Measurements from ENCODE around the gene EFHC1.

EFHC1 gene

DNA sequence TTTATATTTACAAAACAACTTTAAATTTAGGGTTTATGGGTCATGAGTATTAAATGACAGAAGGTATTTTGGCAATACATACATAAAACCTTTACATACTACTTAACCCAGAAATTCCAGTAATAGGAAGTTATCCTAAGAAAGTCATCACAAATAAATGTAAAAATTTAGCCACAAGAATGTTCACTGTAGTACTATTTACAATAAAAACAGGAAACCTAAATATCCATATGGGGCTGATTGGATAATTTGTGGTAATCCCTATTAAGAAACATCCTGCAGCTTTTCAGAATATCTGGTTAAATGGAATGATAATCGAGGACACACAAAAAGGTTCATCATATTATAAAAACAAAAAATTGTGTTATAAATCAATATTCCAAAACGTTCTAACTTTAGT is 112.3 kb downstream of the EFHC1 start:
- Histone ChIP-seq H3K4me3 (ENCODE audit: low read depth in 1 of 5, low read length in 5 of 5) (no peak overlapping the region), H3K9ac (ENCODE audit: low read length in 5 of 5) (no peak overlapping the region), H3K36me3 (ENCODE audit: control insufficient read depth in 5 of 5, insufficient read depth in 5 of 5, low read length in 5 of 5) (peaks cover 0 to 23% (median 18%) of the 10 kb centered on the region in 5 donors), H3K9me3 (ENCODE audit: control insufficient read depth in 5 of 5, low read length in 5 of 5) (no peaks in the 10 kb centered on the region), H3K4me1 (ENCODE audit: control insufficient read depth in 5 of 5, insufficient read depth in 5 of 5, low read length in 5 of 5) (peaks cover 5 to 14% (median 9%) of the 10 kb centered on the region in 5 donors), H3K27me3 (ENCODE audit: control insufficient read depth in 5 of 5, insufficient read depth in 4 of 5, low read length in 5 of 5) (no peaks in the 10 kb centered on the region), H3K27ac (ENCODE audit: low read depth, low read length) (no peak overlapping the region)

DNA sequence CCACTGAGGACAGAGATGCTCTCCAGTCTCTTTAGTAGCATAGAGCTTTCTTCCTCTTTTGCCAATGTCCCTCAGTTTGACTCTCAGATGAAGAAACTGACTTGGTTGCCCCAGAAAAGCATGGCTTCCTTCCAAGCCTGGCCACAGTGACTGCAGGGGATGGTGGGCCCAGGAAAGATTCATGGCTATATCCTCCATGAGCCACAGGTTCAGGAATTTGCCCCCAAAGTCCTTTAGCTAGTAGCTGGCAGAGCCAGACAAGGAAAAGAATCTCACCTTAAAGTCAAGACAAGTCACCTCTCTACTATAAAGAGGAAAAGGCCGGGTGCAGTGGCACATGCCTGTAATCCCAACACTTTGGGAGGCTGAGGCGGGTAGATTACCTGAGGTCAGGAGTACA is 113.3 kb downstream of the EFHC1 start:
- H3K9ac ChIP-seq (ENCODE audit: low read length in 5 of 5), result no peak overlapping the region
- no peaks in the 10 kb centered on the region for H3K9me3 ChIP-seq (ENCODE audit: control insufficient read depth in 5 of 5, low read length in 5 of 5)
- no peak overlapping the region for H3K27ac ChIP-seq (ENCODE audit: low read depth, low read length)
- peaks cover 0 to 23% (median 18%) of the 10 kb centered on the region in 5 donors for H3K36me3 ChIP-seq (ENCODE audit: control insufficient read depth in 5 of 5, insufficient read depth in 5 of 5, low read length in 5 of 5)
- no peak overlapping the region for H3K4me3 ChIP-seq (ENCODE audit: low read depth in 1 of 5, low read length in 5 of 5)
- peaks cover 5 to 24% (median 19%) of the 10 kb centered on the region in 5 donors for H3K4me1 ChIP-seq (ENCODE audit: control insufficient read depth in 5 of 5, insufficient read depth in 5 of 5, low read length in 5 of 5)
- no peaks in the 10 kb centered on the region for H3K27me3 ChIP-seq (ENCODE audit: control insufficient read depth in 5 of 5, insufficient read depth in 4 of 5, low read length in 5 of 5)

DNA sequence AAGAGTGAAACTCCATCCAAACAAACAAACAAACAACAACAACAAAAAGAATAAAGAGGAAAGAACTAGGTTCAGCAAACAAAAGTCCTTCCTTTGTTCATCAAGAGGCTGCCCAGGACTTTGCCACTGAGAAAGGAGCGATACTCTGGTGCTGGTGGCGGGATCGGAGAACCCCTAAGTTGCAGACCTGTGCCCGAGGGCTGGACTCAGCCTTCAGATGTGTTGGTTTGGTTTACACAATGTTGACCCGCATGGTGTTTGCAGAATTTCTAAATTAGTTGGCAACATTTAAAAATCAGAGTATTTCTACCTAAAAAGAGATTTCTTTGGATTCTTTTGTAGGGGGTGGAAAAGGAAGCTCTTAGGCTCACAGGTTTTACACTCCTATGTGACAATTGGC is 114.2 kb downstream of the EFHC1 start:
- peaks cover 0 to 23% (median 18%) of the 10 kb centered on the region in 5 donors for H3K36me3 ChIP-seq (ENCODE audit: control insufficient read depth in 5 of 5, insufficient read depth in 5 of 5, low read length in 5 of 5)
- no peak overlapping the region for H3K9ac ChIP-seq (ENCODE audit: low read length in 5 of 5)
- H3K27me3 ChIP-seq (ENCODE audit: control insufficient read depth in 5 of 5, insufficient read depth in 4 of 5, low read length in 5 of 5), result no peaks in the 10 kb centered on the region
- peaks cover 5 to 31% (median 27%) of the 10 kb centered on the region in 5 donors for H3K4me1 ChIP-seq (ENCODE audit: control insufficient read depth in 5 of 5, insufficient read depth in 5 of 5, low read length in 5 of 5)
- no peak overlapping the region for H3K27ac ChIP-seq (ENCODE audit: low read depth, low read length)
- no peaks in the 10 kb centered on the region for H3K9me3 ChIP-seq (ENCODE audit: control insufficient read depth in 5 of 5, low read length in 5 of 5)
- no peak overlapping the region for H3K4me3 ChIP-seq (ENCODE audit: low read depth in 1 of 5, low read length in 5 of 5)

DNA sequence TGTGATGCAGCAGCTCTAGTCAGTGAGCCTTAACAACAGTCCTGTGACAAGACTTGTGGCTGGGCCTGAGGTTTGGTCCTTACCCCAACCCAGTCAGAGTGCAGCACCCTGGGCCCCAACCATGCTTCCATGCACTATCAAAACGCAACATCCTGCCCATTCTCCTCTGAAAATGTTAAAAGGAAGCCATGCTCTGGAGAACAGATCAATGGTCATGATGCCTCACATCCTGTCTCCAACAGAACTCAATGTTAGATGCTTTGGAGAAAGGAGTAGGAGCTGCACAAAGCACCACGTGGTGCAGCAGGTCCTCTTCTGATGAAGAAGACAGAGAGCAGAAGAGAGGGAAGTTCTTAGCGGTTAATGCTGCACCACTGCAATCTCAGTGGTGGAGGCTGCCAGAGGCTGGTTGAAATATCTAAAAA is 114.8 kb downstream of the EFHC1 start:
- Histone ChIP-seq H3K9ac (ENCODE audit: low read length in 5 of 5) (no peak overlapping the region), H3K4me3 (ENCODE audit: low read depth in 1 of 5, low read length in 5 of 5) (no peak overlapping the region), H3K36me3 (ENCODE audit: control insufficient read depth in 5 of 5, insufficient read depth in 5 of 5, low read length in 5 of 5) (peaks cover 0 to 23% (median 18%) of the 10 kb centered on the region in 5 donors), H3K4me1 (ENCODE audit: control insufficient read depth in 5 of 5, insufficient read depth in 5 of 5, low read length in 5 of 5) (peaks cover 5 to 35% (median 30%) of the 10 kb centered on the region in 5 donors), H3K27ac (ENCODE audit: low read depth, low read length) (no peak overlapping the region), H3K9me3 (ENCODE audit: control insufficient read depth in 5 of 5, low read length in 5 of 5) (no peaks in the 10 kb centered on the region), H3K27me3 (ENCODE audit: control insufficient read depth in 5 of 5, insufficient read depth in 4 of 5, low read length in 5 of 5) (no peaks in the 10 kb centered on the region)

DNA sequence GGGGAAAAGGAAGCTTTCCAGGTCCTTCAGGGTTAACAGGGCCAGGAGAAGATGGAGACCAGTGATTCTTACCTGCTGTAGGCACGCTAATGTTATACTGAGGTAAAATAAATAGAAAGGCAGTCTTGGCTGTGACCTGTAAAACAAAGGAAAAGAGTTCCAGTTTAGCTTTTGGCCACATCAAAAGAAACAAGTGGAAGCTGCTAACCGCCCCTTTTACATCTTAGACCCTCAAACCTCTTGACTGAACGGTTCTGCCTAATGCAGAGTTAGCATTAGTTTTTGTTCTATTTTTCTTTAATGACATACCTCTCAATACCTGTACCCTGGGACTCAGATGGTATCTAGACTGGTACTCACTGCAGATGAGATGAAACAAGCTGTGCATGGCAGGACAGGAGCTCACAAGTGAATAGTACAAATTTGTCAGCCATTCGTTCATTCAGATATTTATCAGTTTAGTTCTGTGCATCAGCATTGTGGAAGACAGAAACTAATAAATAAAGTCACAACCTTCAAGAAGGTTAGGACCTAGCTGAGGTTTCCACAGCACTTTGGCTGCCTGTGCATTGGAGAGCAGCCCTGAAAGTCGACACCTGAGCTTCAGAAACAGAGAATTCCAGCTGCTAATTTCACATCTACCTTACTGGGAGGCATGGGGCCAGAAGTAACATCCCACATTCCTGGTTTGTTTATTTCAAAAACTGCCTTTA is 115.7 kb downstream of the EFHC1 start:
- Histone ChIP-seq H3K9me3 (ENCODE audit: control insufficient read depth in 5 of 5, low read length in 5 of 5) (no peaks in the 10 kb centered on the region), H3K27ac (ENCODE audit: low read depth, low read length) (no peak overlapping the region), H3K9ac (ENCODE audit: low read length in 5 of 5) (no peak overlapping the region), H3K4me1 (ENCODE audit: control insufficient read depth in 5 of 5, insufficient read depth in 5 of 5, low read length in 5 of 5) (peaks cover 5 to 41% (median 36%) of the 10 kb centered on the region in 5 donors), H3K27me3 (ENCODE audit: control insufficient read depth in 5 of 5, insufficient read depth in 4 of 5, low read length in 5 of 5) (no peaks in the 10 kb centered on the region), H3K36me3 (ENCODE audit: control insufficient read depth in 5 of 5, insufficient read depth in 5 of 5, low read length in 5 of 5) (peaks cover 0 to 23% (median 15%) of the 10 kb centered on the region in 5 donors), H3K4me3 (ENCODE audit: low read depth in 1 of 5, low read length in 5 of 5) (no peak overlapping the region)

DNA sequence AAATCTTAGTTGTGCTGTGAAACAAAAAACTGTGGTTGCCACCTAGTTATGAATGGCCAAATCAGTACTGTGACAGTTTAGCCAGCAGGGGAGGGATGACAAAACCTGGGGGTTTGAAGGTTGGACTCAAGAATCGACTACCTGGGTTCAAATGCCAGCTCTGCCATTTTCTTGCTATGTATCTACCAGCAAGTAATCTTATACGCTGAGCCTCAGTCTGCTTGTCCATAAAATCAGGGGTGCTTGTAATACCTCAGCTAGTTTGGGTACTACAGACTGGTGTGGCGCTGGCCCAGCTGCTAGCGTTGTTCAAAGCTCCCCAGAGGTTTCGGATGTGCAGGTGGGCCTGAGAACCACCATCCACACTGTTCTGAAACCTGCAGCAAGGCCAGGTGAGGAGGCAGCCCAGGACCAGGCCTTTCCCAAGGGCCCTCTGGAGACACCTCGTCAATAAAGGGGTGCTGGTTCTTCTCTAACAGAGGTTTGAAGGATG is 116.3 kb downstream of the EFHC1 start:
- H3K36me3 ChIP-seq (ENCODE audit: control insufficient read depth in 5 of 5, insufficient read depth in 5 of 5, low read length in 5 of 5), result peaks cover 0 to 23% (median 15%) of the 10 kb centered on the region in 5 donors
- no peaks in the 10 kb centered on the region for H3K27me3 ChIP-seq (ENCODE audit: control insufficient read depth in 5 of 5, insufficient read depth in 4 of 5, low read length in 5 of 5)
- no peak overlapping the region for H3K9ac ChIP-seq (ENCODE audit: low read length in 5 of 5)
- no peaks in the 10 kb centered on the region for H3K9me3 ChIP-seq (ENCODE audit: control insufficient read depth in 5 of 5, low read length in 5 of 5)
- H3K4me3 ChIP-seq (ENCODE audit: low read depth in 1 of 5, low read length in 5 of 5), result no peak overlapping the region
- peaks cover 5 to 41% (median 36%) of the 10 kb centered on the region in 5 donors for H3K4me1 ChIP-seq (ENCODE audit: control insufficient read depth in 5 of 5, insufficient read depth in 5 of 5, low read length in 5 of 5)
- no peak overlapping the region for H3K27ac ChIP-seq (ENCODE audit: low read depth, low read length)

DNA sequence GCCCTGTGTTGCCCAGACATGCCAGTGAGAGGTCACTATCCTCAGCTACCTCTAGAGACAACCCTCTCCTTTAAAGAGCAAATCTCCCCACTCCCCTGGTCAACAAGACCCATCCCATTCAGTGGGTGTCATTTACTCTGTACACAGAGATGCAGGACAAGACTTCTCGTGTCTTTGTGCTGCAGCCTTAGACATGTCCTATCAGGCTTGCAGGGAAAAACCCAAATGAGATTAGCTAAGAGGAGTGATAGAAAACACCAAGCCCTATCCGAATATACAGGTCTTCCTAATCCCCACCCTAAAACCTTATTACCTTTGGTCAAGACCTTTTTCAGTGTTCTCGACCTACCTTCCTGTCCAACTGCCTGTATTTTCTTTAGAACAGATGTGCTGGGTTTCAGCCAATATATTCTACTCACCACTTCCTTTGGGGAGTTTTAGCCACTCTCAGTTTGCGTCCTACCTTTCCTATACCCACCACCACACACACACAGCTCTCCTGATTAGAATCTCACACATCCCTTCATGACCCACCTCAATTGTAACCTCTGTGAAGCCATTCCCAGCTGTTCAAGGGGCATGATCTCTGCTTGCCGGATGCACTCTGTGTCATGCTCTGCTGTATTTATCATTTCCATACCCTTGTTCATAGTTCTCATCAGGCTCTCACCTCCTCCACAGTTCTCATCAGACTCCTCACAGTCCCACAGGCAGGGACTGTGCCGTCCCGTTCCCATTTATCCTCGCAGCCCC is 117.0 kb downstream of the EFHC1 start:
- no peaks in the 10 kb centered on the region for H3K27me3 ChIP-seq (ENCODE audit: control insufficient read depth in 5 of 5, insufficient read depth in 4 of 5, low read length in 5 of 5)
- no peaks in the 10 kb centered on the region for H3K9me3 ChIP-seq (ENCODE audit: control insufficient read depth in 5 of 5, low read length in 5 of 5)
- no peak overlapping the region for H3K27ac ChIP-seq (ENCODE audit: low read depth, low read length)
- H3K36me3 ChIP-seq (ENCODE audit: control insufficient read depth in 5 of 5, insufficient read depth in 5 of 5, low read length in 5 of 5), result peaks cover 0 to 23% (median 15%) of the 10 kb centered on the region in 5 donors
- H3K9ac ChIP-seq (ENCODE audit: low read length in 5 of 5), result no peak overlapping the region
- H3K4me3 ChIP-seq (ENCODE audit: low read depth in 1 of 5, low read length in 5 of 5), result no peak overlapping the region
- H3K4me1 ChIP-seq (ENCODE audit: control insufficient read depth in 5 of 5, insufficient read depth in 5 of 5, low read length in 5 of 5), result peaks cover 5 to 41% (median 36%) of the 10 kb centered on the region in 5 donors

DNA sequence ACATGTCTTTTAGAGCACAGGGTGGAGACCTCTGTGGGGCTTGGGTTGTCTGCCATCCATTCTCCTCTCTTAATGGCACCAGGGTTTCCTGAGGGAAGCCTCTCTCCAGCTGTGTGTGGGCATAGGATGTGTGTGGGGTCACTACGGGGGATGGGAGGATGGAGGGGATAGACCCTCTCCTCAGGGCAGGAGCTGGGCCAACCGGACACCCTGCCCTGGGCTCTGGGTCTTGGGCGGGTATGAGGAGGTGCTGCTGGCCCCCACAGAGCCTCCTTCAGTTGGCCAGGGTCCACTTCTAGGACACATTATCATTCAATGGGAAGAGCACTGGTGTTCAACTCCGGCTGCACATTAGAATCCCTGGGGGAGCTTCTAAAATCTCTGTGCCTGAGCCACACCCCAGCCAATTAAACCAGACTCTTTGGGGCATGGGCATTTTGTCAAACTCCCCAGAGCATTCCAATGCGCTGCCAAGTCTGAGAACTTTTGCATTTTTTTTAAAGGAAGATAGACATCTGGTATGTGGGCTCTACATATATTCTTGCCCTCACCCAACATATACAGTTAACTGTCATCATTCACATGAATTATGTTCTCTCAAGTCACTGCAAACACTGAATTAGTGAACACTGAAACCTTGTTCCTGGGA is 118.2 kb downstream of the EFHC1 start:
- H3K27ac ChIP-seq (ENCODE audit: low read depth, low read length), result no peak overlapping the region
- H3K4me1 ChIP-seq (ENCODE audit: control insufficient read depth in 5 of 5, insufficient read depth in 5 of 5, low read length in 5 of 5), result peaks cover 5 to 41% (median 38%) of the 10 kb centered on the region in 5 donors
- no peak overlapping the region for H3K9ac ChIP-seq (ENCODE audit: low read length in 5 of 5)
- no peaks in the 10 kb centered on the region for H3K9me3 ChIP-seq (ENCODE audit: control insufficient read depth in 5 of 5, low read length in 5 of 5)
- H3K36me3 ChIP-seq (ENCODE audit: control insufficient read depth in 5 of 5, insufficient read depth in 5 of 5, low read length in 5 of 5), result peaks cover 0 to 21% (median 13%) of the 10 kb centered on the region in 5 donors
- H3K27me3 ChIP-seq (ENCODE audit: control insufficient read depth in 5 of 5, insufficient read depth in 4 of 5, low read length in 5 of 5), result no peaks in the 10 kb centered on the region
- no peak overlapping the region for H3K4me3 ChIP-seq (ENCODE audit: low read depth in 1 of 5, low read length in 5 of 5)

DNA sequence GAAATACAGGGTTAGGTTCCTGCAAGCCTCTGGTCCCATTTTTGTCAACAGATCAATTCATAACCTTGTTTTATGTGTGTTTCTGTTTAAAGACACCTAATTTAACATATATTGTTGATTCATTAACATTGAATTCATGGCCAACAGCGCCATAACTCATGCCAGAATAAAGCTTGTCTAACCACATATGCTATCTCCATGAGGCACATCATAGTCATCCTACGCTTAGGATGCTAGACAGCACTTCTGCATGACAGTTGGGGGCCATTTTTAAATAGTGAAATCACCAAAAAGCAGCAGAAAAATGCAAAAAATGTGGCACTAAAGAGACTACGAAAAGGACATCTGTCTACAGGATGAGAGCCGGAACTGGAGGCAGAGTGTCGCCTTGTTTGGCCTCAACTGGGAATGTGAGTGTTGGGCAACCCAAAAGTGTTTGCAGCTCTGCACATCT is 118.8 kb downstream of the EFHC1 start:
- no peak overlapping the region for H3K9ac ChIP-seq (ENCODE audit: low read length in 5 of 5)
- peaks cover 9 to 46% (median 44%) of the 10 kb centered on the region in 5 donors for H3K4me1 ChIP-seq (ENCODE audit: control insufficient read depth in 5 of 5, insufficient read depth in 5 of 5, low read length in 5 of 5)
- H3K36me3 ChIP-seq (ENCODE audit: control insufficient read depth in 5 of 5, insufficient read depth in 5 of 5, low read length in 5 of 5), result peaks cover 0 to 17% (median 10%) of the 10 kb centered on the region in 5 donors
- no peak overlapping the region for H3K27ac ChIP-seq (ENCODE audit: low read depth, low read length)
- no peaks in the 10 kb centered on the region for H3K27me3 ChIP-seq (ENCODE audit: control insufficient read depth in 5 of 5, insufficient read depth in 4 of 5, low read length in 5 of 5)
- H3K9me3 ChIP-seq (ENCODE audit: control insufficient read depth in 5 of 5, low read length in 5 of 5), result no peaks in the 10 kb centered on the region
- H3K4me3 ChIP-seq (ENCODE audit: low read depth in 1 of 5, low read length in 5 of 5), result no peak overlapping the region

Data from subcutaneous abdominal adipose tissue (tissue), 5 donors.